CD4-positive, alpha-beta T cell treated with Interleukin-1 beta for 1 hour (primary cell): Measurements from ENCODE around the gene RASGRP2.
"Not testable (repeated sequence)": the region's sequence is repeated elsewhere in the genome, so short reads cannot be mapped to it uniquely, and the experiment has no call there.

Source experiments
- DNase-seq, 2 donors: peaks; one replicate each; pipeline ENCODE4 v3.0.0-alpha.2; 2020 to 2022

Gene RASGRP2

GRCh38 chr11:64718084-64718779 lies 25.7 kb downstream of the RASGRP2 start:
- DNase-seq = no peak

DNA sequence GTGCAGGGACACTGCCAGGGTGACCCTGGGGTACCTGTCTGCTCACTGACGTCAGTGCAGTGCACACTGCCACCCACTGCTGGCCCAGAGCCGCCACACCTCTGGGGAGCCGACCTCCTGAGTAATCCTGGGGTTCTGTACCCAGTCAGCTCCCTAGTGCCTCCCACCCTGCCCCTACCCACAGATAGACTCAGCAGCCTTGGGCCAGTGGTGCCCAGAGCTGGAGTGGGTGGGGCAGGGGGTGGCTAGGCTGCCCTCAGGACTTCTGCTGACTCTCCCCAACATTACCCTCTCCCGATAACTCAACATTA lies 26.7 kb downstream of the RASGRP2 start:
- no peak for DNase-seq

DNA sequence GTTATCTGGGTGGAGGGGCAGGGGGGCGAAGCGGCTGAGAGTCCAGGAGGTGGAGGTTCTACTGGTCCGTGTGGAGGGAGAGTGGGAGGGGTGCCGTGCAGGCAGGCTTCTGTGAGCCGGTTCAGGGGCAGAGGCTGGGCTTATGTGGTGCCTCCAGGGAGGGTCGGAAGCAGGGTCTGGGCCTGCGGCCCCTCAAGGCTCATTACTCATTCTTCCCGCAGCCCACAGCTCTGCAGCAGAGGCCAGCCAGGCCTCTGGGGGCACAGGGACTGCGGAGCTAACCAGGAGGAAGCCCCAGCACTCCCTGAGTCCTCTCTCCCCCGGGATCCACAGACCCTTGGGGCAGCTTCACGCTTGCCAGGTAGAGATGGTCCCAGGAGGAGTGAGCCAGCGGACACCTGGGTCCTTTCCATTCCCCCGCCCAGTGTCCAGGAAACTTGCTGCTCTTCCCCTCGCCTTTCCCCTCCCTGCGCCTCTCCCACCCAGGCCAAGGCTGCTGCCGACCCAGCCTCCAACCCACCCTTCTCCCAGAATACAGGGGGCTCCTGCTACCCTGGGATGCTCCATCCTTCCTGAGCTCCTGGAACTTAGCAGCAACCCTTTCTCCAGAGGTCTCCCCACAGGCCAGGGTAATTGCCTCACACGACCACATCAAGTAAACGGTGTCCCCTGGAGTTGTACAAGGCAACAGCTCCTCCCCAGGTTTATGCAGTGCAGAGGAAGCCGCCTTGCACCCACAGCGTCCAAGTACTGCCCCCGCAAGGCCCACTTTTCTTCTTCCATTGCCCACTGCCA lies 27.3 kb downstream of the RASGRP2 start:
- DNase-seq = no peak

GRCh38 chr11:64715756-64716472 lies 28.0 kb downstream of the RASGRP2 start:
- no peak for DNase-seq

GRCh38 chr11:64715110-64715509 lies 28.8 kb downstream of the RASGRP2 start:
- DNase-seq = no peak

DNA sequence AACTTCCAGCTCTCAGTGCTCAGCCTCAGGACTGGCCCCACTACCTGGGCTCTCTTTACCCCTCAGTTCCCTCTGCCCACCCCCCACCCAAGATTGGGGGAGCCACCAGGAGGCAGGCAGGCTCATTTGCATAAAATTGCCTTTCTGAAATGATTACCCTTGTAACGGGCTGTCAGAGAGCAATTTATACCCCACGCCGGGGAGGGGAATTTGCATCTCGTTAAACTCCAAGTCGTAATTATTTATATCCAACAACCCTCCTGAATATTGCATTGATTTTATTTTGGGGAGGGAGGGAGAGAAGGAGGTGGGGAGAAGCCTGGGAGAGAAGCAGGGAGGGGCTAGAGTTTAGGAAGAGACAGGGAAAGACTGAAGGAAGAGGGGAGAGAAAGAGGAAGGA lies 29.3 kb downstream of the RASGRP2 start:
- no peak for DNase-seq

- DNase-seq = no peak
Observed at GRCh38 chr11:64713781-64714363, 30.1 kb downstream of the RASGRP2 start.

DNA sequence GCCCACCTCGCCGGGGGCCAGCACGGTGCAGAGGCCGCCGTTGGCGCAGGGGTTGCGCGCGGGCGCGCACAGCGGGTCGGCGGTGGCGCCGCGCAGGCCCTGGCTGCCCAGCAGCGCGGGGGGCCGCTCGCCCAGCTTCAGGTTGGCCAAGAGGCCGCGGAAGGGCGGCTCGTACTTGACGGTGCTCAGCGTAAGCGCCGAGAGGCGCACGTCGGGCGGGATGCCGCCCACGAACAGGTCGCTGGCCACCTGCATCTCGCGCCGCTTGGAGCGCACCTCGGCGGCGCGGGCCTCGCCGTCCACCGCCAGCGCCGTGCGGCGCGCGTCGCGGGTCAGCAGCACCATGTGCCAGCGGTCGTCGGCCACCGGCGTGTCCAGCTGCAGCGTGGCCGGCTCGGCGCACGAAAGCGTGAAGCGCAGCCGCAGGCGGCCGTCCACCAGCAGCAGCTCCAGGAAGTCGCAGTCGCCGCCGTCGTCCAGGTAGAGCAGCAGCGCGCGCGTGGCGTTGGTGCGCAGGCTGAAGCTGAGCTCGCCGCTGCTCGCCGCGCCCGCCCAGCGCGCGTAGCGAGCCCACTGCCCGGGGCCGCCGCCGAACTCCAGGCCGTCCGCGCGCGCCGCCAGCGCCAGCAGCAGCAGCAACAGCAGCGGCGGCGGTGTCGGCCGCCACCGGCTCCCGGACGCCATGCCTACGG lies 30.8 kb downstream of the RASGRP2 start:
- no peak for DNase-seq

DNA sequence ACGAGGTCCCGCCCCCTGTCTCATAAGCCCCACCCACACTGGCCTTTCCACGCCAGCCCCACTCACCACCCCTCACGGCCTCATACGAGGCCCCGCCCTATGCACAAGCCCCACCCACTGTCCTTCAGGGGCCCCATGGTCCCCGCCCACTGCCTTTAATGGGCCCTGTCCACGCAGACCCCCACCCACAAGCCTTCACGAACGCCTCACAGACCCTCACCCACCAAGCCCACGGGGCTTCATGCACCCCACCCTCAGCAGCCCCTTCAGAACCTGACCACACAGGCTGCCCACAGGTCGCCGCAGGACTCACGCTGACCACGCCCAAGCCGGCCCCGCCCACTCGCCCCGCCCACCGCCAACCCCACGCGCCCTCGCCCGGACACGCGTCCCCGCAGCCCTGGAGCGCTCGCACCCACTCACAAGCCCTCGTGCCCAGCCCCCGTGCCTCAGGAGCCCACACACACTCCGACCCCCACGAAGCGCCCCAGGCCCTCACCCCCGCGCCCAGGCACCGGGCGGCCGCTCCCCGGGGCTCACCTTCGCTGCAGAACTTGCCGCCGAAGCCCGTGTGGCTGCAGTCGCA lies 31.4 kb downstream of the RASGRP2 start:
- DNase-seq = no peak

GRCh38 chr11:64711956-64712362 lies 32.0 kb downstream of the RASGRP2 start:
- DNase-seq = no peak

- DNase-seq = no peak
Observed at GRCh38 chr11:64711138-64711955, 32.6 kb downstream of the RASGRP2 start.

DNA sequence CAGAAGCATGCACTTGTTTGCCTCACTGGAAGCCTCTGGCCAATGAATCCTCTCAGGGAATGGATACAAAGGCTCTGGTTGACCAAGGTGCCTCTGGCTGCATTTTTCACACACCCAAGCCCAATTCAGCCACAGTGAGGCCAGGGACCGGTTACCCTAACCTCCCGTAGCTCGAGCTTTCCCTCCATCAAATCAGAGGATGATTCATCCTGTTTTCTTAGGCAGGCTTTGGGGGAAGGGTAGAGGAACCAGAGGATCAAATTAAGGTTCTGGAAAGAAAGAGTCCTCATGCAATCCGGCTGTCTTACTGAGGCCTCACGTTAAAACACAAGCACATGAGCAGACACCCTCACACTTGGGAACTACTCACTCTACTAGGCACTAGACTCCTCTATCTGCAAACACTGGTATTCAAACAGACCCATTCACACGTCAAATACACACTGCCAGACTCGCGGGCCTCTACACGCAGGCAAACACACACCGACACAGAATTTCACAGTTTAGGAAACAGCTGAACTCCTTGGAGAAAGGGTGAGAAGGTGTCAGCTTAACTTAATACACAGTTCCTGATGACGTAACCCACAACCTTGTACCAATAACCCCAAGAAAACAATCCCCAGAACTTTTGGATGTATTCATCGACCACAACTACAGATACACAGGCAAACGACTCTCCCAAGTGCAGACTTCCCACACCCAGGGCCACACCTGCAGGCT lies 33.4 kb downstream of the RASGRP2 start:
- no peak for DNase-seq

DNA sequence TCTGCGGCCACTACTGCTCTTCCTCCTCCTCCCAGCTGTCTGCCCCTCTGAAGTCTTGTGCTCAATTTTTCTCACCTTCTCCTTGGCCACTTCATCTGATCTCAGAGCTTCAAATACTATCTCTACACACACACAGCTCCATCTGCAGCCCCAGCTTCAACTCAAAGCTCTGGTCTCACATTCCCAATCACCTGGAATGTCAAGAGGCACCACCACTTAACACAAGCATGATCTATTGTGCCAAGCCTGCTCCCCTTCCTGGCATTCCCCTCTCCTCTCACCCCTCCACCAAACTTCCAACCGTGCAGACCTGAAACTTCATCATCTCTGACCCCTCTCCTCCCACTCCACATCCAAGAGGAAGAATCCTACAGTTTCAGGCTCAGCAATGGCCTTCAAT lies 38.4 kb downstream of the RASGRP2 start:
- DNase-seq = no peak

GRCh38 chr11:64703048-64703447 lies 40.9 kb downstream of the RASGRP2 start:
- no peak for DNase-seq

GRCh38 chr11:64701956-64702355 lies 42.0 kb downstream of the RASGRP2 start:
- DNase-seq = not testable (repeated sequence)

DNA sequence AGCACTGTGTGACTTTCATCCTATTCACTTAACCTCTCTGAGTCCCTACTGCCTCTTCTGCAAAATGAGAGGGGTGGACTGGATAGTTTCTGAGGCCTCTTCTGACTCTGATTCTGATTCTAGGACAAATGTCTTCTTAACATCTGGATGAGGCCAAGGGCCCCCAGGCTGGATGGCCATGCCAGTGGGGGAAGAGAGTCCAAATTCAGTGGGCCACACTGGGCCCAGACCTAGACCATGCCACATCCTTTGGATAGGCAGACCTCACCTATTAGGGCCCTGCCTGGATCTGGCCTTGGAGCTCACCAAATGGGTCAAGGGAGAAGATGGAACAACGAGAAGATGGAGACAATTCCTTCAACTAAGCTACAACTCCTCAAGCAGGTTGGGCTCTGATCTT lies 45.5 kb downstream of the RASGRP2 start:
- no peak for DNase-seq

GRCh38 chr11:64697663-64698375 lies 46.1 kb downstream of the RASGRP2 start:
- no peak for DNase-seq

DNA sequence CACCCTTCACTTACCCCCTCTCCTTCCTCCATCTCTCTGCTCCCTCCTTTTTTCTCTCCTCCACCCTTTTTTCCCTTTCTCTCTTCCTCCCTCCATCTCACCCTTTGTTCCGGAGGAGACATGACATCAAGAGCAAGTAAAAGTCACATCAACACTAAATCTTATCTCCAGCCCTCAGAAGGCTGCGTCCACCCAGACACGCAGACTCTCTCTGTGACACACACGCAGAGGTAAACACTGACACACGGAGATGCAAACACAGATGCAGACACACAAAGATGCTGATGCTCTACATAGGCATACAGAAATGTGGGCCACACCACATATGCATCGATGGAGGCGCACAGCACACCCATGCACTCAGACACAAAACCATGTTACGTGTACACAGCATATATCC lies 47.9 kb downstream of the RASGRP2 start:
- no peak for DNase-seq

DNA sequence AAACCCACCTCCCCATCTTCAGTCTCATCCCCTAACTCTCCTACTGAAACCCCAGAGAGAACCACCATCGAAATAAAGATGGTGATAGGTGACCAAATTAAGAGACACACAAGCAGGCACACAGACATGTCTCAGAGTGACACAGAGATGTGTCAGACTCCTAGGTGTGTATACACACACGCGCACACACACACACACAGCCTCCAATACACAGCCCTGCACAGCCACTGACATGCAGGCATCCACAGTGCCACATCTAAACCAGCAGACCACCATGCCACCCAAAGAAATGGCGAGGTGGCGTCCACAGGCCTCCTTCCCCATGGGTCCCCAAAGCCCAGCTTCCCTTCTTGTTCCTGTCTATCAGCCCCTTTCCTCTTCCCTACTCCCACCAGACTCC lies 48.4 kb downstream of the RASGRP2 start:
- DNase-seq = no peak

GRCh38 chr11:64694821-64695365 lies 49.0 kb downstream of the RASGRP2 start:
- DNase-seq = peak in 1 of 2 donors; percentile 32
